NOMO-1 treated with DMSO at 0.1 percent for 48 hours (cell line): ENCODE data around the gene H3-3A.
A peak's percentile ranks its signal among the peaks of the same experiment; 100 is the strongest.

Experiments
- DNase-seq: peaks from one replicate; lab custom pipeline; 2025; ENCODE audit not compliant: unreplicated experiment; lab: John Stamatoyannopoulos, UW

H3-3A gene

DNA sequence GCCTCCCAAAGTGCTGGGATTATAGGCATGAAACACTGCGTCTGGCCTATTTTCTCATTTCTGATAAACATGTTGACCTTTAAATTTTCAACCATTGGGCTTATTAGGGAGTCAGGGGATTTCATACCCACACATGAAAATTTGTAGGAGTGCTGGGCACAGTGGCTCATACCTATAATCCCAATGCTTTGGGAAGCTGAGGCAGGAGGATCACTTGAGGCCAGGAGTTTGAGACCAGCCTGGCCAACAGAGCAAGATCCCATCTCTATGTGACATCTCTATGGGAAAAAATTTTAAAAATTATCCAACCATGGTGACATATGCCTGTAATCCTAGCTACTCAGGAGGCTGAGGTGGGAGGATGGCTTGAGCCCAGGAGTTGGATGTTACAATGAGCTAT lies 10.5 kb upstream of the H3-3A start:
- DNase-seq: no peak

DNA sequence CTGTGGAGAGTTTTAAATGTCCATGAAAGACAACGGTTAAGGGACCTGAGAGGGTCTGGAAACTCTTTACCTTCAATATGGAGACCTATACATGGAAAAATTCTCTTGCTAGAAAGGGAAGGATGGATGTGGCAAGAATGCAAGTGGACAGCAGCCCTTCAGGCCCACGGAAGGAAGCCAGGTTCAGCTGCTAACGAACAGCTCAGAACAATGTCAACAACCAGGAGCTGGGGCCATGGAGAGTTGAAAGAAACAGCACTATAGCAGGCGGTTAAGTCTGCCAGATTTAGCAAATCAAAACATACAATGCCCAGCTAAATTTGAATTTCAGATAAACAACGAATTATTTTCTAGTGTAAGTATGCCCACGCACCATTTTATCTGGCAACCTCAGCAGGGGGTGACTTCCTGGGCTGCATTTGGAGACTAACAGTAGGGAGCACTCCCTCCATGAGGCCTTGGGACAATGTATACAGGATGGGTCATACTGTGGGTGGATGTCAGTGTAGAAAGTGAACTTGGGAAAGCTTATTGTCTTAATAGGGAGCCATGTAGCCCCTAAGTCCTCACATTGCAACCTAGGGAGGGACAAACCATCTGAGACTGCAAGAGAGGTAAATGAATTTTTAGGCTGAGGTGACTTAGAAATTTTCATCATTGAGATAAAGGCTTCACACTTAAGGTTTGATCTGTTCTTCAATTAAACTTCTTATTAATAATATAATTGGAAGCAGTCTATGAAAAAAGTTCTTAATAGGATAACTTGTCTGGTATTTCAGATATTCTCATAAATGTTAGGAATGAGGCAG lies 7.8 kb upstream of the H3-3A start:
- no peak for DNase-seq

- no peak for DNase-seq
These were observed 2.8 kb upstream of the H3-3A start for GRCh38 chr1:226059709-226060108.

GRCh38 chr1:226060427-226060826 lies 2.1 kb upstream of the H3-3A start:
- DNase-seq: no peak

GRCh38 chr1:226061068-226061840 lies 1.3 kb upstream of the H3-3A start:
- no peak for DNase-seq

GRCh38 chr1:226061841-226062557 lies 517 bp upstream of the H3-3A start:
- peak; percentile 39 for DNase-seq

DNA sequence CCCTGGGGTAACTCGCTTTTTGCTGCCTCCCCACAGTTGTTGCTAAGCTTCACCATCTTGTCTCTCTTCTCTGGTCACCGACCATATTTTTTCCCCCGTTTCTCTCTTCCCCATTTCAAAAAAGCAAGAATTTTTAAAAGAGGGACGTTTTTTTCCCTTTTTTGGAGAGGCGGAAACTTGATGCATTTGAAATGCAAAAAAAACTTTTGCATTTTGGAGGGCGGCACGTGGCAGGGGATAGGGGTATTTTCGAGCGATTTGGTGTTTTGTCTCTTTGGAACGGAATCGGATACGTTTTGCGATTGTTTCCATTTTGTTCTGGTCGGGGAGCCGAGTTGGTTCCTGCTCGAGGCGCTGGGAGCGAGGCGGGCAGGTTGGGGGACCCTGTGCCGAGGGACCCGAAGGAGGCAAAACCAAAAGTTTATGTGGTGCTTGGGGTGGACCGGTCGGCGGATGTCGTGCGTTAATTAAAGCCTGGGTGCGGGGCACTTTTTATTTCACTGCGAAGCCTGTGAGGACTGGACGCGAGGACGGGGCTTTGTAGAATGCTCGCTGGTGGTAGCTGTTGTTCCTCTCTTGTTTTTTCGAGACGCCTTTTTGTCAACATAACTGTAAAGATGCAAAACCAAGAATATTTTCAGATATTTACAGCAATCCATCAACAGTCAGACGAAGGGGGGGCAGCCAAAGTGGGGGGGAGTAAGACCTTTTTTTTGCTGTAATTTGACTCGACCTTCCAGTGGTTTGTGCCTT lies 884 bp downstream of the H3-3A start:
- peak; percentile 59 for DNase-seq

GRCh38 chr1:226063977-226064815 lies 1.7 kb downstream of the H3-3A start:
- DNase-seq: no peak

GRCh38 chr1:226064816-226065248 lies 2.3 kb downstream of the H3-3A start:
- peak; percentile 73 for DNase-seq

- no peak for DNase-seq
These were observed 4.0 kb downstream of the H3-3A start for GRCh38 chr1:226066415-226067078.

DNA sequence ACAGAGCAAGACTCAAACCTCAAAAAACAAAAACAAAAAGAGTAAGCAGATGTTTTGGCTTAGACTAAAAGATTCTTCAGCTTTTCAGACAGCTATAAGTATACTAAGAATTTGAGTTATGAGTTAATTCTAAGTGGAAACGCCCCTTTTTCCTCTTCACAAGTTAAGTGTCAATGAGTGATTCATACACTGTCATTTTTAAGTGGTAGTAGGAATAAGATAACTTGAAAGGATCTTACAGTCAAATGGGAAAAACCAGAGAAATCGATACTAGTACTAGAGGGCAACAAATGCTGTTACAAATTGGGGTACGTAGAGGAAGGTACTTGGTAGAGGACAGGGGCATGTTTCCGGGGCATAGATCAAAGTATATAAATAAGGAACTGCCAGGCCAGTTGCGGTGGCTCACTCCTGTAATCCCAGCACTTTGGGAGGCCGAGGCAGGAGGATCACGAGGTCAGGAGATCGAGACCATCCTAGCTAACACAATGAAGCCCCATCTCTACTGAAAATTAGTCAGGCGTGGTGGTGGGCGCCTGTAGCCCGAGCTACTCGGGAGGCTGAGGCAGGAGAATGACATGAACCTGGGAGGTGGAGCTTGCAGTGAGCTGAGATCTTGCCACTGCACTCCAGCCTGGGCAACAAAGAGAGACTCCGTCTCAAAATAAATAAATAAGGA lies 7.4 kb downstream of the H3-3A start:
- no peak for DNase-seq

- no peak for DNase-seq
These were observed 9.8 kb downstream of the H3-3A start for GRCh38 chr1:226072347-226072746.

- DNase-seq: no peak
These were observed 10.9 kb downstream of the H3-3A start for GRCh38 chr1:226073184-226073950.

GRCh38 chr1:226074046-226074445 lies 11.5 kb downstream of the H3-3A start:
- no peak for DNase-seq

DNA sequence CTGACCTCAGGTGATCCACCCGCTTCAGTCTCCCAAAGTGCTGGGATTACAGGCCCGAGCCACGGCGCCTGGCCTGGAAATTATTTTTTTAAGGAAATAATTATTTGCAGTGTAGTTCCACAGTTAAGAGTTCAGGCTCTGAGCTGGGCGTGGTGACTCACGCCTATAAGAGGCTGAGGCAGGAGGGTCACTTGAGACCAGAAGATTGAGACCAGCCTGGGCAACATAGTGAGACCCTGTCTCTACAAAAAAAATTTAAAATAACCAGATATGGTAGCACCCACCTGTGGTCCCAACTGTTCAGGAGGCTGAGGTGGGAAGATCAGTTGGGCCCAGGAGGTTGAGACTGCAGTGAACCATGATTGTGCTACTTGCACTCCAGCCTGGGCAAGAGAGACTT lies 13.9 kb downstream of the H3-3A start:
- DNase-seq: no peak

DNA sequence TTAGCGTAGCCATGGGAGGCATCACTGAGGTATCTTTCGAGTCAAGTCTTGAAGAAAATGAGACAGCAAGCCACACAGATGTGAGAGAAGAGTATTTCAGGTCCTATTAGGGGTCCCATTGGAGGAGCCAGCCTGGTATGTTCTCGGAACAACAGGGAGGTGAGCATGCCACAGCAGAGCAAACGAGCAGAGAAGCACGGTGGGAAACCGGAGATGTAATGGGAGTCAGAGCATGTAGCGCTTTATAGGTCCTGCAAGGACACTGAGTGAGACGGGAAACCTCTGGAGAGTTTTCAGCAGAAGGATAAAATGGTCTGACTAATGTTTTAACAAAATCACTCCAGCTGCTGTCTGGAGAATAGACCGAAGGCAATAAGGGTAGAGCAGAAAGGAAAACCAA lies 15.9 kb downstream of the H3-3A start:
- no peak for DNase-seq

GRCh38 chr1:226082587-226082917 lies 20.0 kb downstream of the H3-3A start:
- DNase-seq: no peak

DNA sequence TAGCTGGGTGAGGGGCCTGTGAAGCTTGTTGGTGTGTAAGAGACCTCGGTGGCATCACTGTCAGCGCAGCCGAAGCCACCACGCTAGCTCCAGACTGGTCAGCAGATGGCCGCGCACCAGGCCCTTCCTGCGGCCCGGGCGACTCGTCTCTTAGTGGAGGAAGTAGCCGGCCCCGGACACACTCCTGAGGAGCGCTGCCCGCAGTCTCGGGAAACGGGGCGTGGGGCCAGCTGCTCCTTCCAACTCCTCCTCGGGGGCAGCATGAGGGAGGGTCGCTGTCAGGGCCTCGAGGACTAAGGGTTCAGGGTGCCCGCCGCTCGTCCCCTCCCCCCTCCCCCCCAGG lies 20.4 kb downstream of the H3-3A start:
- no peak for DNase-seq
